Osteoblast (primary cell): ENCODE results near the gene VPS41. TPM values are rescaled to one million over a fixed set of nuclear protein-coding genes. Genes with fewer than 3 reads are reported as not detected.

Experiments
- DNase-seq: peaks from one replicate; pipeline ENCODE4 v3.0.0; 2011; ENCODE audit warnings: low spot score, mixed read lengths; ENCODE audit not compliant: insufficient read length; ENCODE audit errors: missing footprints
- H2AFZ ChIP-seq: 2 replicates; pipeline ENCODE4 v1.6.0; 2011; ENCODE audit warnings: mild to moderate bottlenecking, low read length
- H3K27ac ChIP-seq: 2 replicates; pipeline ENCODE4 v1.5.1; 2011; ENCODE audit warnings: mild to moderate bottlenecking, low read depth, low read length, moderate library complexity
- H3K27me3 ChIP-seq: 2 replicates; pipeline ENCODE4 v1.6.0; 2012; ENCODE audit warnings: mild to moderate bottlenecking, control low read depth, inconsistent platforms, low read length, moderate library complexity; ENCODE audit not compliant: insufficient read depth
- H3K36me3 ChIP-seq: 2 replicates; pipeline ENCODE4 v1.5.1; 2011; ENCODE audit warnings: mild to moderate bottlenecking, low read length, control low read depth, moderate library complexity; ENCODE audit not compliant: insufficient read depth
- H3K4me1 ChIP-seq: 2 replicates; pipeline ENCODE4 v1.5.1; 2011; ENCODE audit warnings: mild to moderate bottlenecking, low read length, control low read depth, moderate library complexity; ENCODE audit not compliant: insufficient read depth
- H3K4me2 ChIP-seq: 2 replicates; pipeline ENCODE4 v1.6.0; 2011; ENCODE audit warnings: mild to moderate bottlenecking, low read length; ENCODE audit not compliant: insufficient read depth
- H3K4me3 ChIP-seq: fragments of 200-600 bp; sonication (generic); 3 replicates; pipeline ENCODE4 v1.5.1; 2012; ENCODE audit warnings: mild to moderate bottlenecking, low read length, inconsistent platforms; ENCODE audit not compliant: insufficient read depth
- H3K79me2 ChIP-seq: 2 replicates; pipeline ENCODE4 v1.6.0; 2012; ENCODE audit warnings: mild to moderate bottlenecking, low read length, control low read depth, inconsistent platforms; ENCODE audit not compliant: insufficient read depth
- H3K9me3 ChIP-seq: 2 replicates; pipeline ENCODE4 v1.5.1; 2011; ENCODE audit warnings: low read depth, low read length, control low read depth
- H4K20me1 ChIP-seq: 2 replicates; pipeline ENCODE4 v1.6.0; 2012; ENCODE audit warnings: mild to moderate bottlenecking, low read length, control low read depth; ENCODE audit not compliant: insufficient read depth
- total RNA-seq: library from RNA; depleted of rRNA; stranded (reverse); fragments of >200 nt; gene quantifications from 2 replicates; pipeline ENCODE4 v1.2.3, GENCODE V29; 2012
- TF ChIP-seq, protein P1 (sequence below): IDR thresholded peaks from 2 replicates; pipeline ENCODE4 v1.5.1; 2011; ENCODE audit warnings: mild to moderate bottlenecking, low read depth, low read length, moderate library complexity; ENCODE audit errors: extremely low read depth

The VPS41 gene
- total RNA-seq, 1 donor: 78.5 TPM

DNA sequence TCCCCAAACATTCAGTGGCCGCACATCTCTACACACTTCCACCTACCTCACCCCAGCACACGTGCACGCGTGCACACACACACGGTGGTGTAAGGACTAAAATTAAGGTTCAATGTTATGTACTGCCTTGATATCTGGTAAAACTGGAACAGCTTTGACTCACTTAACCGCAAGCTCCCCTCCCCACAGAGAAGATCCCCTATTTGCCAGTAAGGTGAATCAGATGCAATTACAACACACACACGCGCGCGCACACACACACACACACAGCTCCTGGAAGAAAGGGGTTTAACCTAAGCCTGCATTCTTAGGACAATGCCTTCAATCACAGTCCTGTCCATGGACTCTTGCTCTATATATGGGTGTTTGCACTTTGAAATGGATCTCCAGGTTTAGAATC lies 25.5 kb upstream of the VPS41 start:
- H3K4me3 ChIP-seq: no peak overlapping the region
- TF ChIP-seq, protein P1, sequence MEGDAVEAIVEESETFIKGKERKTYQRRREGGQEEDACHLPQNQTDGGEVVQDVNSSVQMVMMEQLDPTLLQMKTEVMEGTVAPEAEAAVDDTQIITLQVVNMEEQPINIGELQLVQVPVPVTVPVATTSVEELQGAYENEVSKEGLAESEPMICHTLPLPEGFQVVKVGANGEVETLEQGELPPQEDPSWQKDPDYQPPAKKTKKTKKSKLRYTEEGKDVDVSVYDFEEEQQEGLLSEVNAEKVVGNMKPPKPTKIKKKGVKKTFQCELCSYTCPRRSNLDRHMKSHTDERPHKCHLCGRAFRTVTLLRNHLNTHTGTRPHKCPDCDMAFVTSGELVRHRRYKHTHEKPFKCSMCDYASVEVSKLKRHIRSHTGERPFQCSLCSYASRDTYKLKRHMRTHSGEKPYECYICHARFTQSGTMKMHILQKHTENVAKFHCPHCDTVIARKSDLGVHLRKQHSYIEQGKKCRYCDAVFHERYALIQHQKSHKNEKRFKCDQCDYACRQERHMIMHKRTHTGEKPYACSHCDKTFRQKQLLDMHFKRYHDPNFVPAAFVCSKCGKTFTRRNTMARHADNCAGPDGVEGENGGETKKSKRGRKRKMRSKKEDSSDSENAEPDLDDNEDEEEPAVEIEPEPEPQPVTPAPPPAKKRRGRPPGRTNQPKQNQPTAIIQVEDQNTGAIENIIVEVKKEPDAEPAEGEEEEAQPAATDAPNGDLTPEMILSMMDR: no peak

DNA sequence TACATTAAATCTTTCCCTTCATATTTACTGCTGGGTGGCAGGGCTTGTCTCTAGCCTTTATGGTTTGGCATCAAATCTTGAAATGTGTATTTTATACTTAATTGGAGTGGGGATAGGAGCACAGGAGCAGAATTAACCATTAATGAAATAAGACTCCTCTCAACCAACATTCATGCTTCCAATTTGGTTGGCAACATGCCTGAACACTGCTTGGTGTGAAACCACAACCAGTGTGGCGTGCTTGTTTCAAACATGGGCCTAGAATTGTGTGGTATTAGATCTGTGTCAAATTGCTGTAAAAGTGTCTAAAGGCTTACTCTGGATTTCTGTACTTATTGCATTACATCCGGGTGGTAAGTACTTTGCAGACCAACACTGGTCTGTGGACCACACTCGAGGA lies 25.1 kb upstream of the VPS41 start:
- no peaks in the 10 kb centered on the region for H3K9me3 ChIP-seq
- H3K4me2 ChIP-seq: no peak overlapping the region
- H3K27ac ChIP-seq: no peak overlapping the region
- no peak overlapping the region for H3K4me3 ChIP-seq
- H3K36me3 ChIP-seq: no peaks in the 10 kb centered on the region
- H3K79me2 ChIP-seq: no peaks in the 10 kb centered on the region
- no peaks in the 10 kb centered on the region for H3K4me1 ChIP-seq
- DNase-seq: no peak
- H4K20me1 ChIP-seq: no peaks in the 10 kb centered on the region
- H3K27me3 ChIP-seq: no peaks in the 10 kb centered on the region
- TF ChIP-seq, protein P1: no peak
- H2AFZ ChIP-seq: no peak overlapping the region

More for the DNA sequence above, 25.5 kb upstream of the VPS41 start:
- no peak overlapping the region for H2AFZ ChIP-seq
- no peaks in the 10 kb centered on the region for H3K27me3 ChIP-seq
- H3K4me1 ChIP-seq: no peaks in the 10 kb centered on the region
- H3K9me3 ChIP-seq: no peaks in the 10 kb centered on the region
- H3K79me2 ChIP-seq: no peaks in the 10 kb centered on the region
- no peak for DNase-seq
- no peaks in the 10 kb centered on the region for H4K20me1 ChIP-seq
- H3K36me3 ChIP-seq: no peaks in the 10 kb centered on the region
- H3K4me2 ChIP-seq: no peak overlapping the region
- H3K27ac ChIP-seq: no peak overlapping the region

DNA sequence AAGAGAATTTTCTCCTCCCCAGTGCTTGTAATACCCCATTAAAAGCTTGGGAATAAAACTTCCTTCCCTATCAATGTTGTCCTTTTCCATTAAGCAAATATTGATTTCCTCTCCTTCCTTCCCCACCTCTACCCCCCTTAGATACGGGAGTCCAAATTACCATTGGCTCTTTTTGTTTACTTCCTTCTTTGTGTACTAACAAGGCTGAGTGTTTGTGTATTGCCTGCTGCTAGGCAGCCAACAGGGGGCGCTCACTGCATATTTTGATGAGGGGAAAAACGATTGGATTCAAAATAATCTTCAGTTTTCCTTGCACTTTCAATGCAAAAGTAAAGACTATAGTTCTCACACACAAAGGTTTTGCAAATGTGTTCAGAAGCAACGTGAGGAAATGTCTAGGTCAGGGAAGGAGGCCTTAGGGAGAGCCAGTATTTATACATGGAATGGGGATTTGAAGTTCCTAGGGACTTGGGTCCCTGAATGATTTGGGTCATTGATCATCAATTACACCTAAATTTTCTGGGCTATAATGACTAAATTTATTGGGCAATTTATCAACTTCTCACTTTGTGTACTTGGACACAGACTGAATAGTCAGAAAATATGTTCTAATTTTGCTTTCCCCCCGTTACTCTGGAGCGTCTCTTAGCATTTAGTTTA lies 23.6 kb upstream of the VPS41 start:
- Histone ChIP-seq H3K79me2 (no peaks in the 10 kb centered on the region), H3K4me1 (no peaks in the 10 kb centered on the region), H3K9me3 (no peaks in the 10 kb centered on the region), H2AFZ (no peak overlapping the region), H3K4me3 (no peak overlapping the region), H3K27me3 (no peaks in the 10 kb centered on the region), H4K20me1 (no peaks in the 10 kb centered on the region), H3K36me3 (no peaks in the 10 kb centered on the region), H3K4me2 (no peak overlapping the region), H3K27ac (no peak overlapping the region)
- TF ChIP-seq, protein P1: peak; percentile 96
- no peak for DNase-seq

DNA sequence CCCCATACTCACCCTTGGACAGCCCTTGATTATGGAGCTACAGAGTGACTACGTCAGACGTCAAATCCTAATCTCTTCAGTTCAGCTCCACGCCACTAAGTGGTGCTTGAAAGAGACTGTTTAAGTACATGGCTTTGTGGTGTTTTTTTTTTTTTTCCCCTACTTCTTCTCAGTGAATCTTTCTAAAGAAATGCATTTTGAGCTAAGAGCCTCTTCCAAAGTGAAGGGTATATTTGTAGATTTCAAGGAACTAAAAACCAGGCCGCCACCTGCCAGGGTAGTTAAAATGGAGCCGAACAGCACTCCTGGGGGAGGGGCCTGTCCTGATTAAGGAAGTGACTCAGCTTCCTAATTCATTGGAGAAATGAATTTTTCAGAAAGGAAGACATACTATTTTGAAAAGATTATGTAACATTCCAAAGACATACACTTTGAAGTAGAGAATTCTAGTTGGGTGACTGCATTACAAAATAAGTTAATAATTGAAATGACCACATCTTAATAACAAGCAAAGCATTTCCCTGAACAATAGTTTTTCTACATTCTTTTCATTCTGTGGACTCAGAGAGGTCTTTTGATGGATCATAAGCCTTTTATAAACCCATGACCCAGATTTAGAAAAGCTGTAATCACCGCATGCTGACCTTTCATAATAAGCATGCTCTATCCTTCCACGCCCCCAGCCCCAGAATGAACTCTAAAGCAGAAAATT lies 20.6 kb upstream of the VPS41 start:
- TF ChIP-seq, protein P1: no peak
- Histone ChIP-seq H3K4me2 (no peak overlapping the region), H3K4me1 (no peaks in the 10 kb centered on the region), H2AFZ (no peak overlapping the region), H3K79me2 (no peaks in the 10 kb centered on the region), H3K4me3 (no peak overlapping the region), H4K20me1 (no peaks in the 10 kb centered on the region), H3K36me3 (no peaks in the 10 kb centered on the region), H3K9me3 (no peaks in the 10 kb centered on the region), H3K27me3 (no peaks in the 10 kb centered on the region), H3K27ac (no peak overlapping the region)
- no peak for DNase-seq
